GM10847 (cell line): ENCODE results near the gene LPCAT2.

Experiments
- POLR2A ChIP-seq: IDR thresholded peaks from 2 replicates; pipeline ENCODE4 v1.6.1; 2011; ENCODE audit not compliant: insufficient read length; ENCODE audit errors: extremely low read depth

The LPCAT2 gene

DNA sequence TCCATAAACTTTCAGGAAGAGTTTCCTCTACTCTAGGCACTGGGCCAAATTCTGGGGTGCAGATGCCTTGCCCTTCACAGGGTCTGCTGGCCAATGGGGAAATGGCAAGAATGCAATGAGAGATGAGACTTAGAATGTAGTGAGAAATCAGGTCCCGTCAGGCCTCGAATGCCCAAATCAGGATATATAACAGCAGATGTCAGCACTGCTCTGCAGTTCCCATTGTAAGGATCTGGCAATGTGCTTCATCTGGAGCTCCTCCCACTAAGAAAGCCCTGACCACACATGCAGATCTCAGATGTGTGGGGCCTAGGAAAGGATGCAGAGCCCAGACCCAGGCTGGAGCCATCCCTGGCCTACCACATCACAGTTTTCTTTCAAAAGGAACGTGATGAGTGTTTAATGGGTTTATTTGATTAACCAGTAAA is 13.9 kb upstream of the LPCAT2 start:
- TF ChIP-seq POLR2A, result no peak

DNA sequence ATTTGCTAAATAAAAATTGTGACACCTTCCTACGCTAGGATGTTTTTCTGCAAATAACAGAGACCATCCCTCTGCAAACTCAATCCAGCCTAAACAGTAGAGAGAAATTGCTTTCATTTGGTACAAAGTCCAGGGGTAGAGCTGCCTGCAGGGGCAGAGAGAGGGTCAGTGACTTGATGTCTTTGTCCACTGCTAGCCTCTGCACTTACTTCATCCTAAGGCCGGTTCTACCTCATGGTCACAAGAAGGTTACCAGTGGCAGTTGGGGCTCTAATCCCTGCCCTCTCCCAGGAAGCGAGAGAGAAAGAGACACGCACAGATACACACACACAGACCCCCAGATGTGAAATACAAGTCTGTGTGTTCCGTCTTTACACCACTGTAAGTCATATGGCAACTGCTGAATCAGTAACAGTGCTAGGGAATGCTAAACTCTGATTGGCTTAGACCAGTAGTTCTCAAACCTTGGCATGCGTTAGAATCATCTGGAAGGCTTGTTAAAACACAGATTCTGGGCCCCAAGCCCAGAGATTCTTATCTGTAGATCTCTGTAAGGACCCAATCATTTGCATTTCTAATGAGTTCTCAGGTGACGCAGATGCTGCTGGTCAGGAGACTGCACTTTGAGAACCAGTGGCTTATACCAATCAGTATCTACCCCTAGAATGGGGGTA is 13.1 kb upstream of the LPCAT2 start:
- no peak for TF ChIP-seq POLR2A

DNA sequence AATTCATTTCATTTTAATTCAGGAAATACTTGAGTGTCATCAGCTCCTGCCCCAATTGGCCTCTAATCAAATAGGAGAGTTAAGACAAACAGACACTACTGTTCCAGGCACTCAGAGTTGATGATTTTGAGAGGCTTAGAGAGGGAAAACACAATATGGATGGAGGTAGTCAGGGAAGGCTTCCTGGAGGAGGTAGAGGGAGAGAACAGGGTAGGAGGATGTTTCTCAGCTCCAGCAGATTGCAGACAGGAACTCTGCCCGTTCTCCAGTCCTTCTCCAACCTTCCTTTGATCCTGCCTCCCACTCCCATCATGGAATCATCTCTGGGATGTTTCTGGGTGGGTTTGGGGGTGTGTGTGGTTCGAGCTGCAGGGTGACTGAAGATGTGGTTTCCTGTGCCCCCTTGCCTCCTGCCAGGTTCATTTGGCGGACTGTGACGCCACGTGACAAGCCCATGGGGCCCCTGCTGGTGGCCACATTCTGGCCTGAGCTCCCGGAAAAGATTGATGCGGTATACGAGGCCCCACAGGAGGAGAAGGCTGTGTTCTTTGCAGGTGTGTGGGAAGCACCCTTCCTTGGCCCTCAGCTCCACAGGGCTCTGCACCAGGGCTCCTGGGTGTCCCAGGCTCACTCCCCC is 12.2 kb upstream of the LPCAT2 start:
- no peak for TF ChIP-seq POLR2A

DNA sequence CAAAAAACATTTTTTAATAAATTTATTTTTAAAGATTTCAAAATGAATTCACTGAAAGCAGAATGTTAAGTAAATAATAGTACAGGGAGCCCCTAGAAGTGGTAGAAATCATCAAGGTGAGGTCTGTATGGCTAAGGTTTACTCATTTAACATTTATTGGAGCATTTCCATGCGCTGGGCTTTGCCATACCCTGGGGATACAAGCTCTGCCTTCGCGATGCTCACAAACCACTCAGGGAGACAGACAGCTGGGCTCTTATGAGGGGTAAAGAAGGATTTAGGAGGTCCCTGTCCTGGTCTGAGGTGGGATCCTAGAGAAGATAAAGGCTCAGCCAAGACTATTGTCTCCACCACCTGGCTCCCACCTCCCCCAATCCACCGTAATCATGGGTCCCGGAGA is 11.3 kb upstream of the LPCAT2 start:
- no peak for TF ChIP-seq POLR2A

DNA sequence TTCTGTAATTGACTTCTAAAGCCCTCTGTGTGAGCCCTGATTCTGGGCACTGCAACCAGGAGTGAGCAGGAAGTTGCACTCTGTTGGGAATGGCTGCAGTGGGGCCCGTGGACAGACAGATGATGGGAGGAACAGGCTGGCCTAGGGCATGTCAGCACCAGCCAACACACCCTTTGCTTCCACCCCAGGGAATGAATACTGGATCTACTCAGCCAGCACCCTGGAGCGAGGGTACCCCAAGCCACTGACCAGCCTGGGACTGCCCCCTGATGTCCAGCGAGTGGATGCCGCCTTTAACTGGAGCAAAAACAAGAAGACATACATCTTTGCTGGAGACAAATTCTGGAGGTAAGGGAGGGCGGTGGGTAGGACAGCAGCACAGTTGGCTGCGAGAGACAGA is 10.8 kb upstream of the LPCAT2 start:
- TF ChIP-seq POLR2A, result no peak

DNA sequence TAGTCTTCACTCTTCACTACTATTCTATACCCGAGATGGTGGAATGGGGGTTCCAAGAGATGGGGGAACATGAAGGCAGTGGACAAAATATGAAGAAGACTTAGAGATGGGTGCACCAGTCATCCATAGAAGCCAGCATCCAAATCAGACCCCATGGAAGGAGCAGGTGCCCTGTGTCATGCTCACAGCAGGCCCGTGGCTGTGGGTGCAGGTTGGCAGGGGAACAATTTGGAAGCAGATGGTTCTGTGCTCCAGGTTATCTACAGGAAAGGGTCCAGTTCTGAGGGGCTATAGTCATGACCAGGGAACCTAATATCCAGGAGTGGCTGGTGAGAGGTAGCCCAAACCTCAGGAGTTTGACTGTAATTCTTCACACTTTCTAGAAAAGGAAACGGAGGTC is 9.6 kb upstream of the LPCAT2 start:
- no peak for TF ChIP-seq POLR2A

GRCh38 chr16:55499951-55500529 is 8.8 kb upstream of the LPCAT2 start:
- TF ChIP-seq POLR2A, result no peak

GRCh38 chr16:55500530-55501011 is 8.3 kb upstream of the LPCAT2 start:
- TF ChIP-seq POLR2A, result no peak

- TF ChIP-seq POLR2A, result no peak
These were observed 7.1 kb upstream of the LPCAT2 start for GRCh38 chr16:55501549-55502322.

DNA sequence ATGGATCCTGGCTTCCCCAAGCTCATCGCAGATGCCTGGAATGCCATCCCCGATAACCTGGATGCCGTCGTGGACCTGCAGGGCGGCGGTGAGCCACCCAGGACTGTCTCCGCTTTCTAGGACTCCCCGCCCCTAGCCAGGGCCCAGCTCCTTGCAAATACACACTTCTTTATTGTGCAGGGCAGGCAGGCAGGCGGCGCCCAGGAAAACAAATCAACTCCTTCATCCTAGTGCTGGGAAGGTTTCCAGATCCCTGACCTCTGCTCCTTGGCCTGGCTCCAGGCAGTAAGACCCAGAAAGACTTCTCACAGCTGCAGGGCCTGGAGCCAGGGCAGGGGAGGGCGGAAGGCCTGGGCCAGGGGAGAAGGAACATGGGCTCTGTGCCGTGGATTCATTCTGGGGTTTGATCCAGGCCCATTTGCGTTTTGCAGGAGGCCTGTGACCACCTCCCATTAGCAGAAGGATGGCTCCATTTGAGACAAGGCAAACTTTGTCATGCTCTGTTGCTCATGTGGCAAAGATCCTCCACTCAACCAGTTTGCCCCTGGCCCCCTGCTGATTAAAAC is 6.0 kb upstream of the LPCAT2 start:
- TF ChIP-seq POLR2A, result no peak

DNA sequence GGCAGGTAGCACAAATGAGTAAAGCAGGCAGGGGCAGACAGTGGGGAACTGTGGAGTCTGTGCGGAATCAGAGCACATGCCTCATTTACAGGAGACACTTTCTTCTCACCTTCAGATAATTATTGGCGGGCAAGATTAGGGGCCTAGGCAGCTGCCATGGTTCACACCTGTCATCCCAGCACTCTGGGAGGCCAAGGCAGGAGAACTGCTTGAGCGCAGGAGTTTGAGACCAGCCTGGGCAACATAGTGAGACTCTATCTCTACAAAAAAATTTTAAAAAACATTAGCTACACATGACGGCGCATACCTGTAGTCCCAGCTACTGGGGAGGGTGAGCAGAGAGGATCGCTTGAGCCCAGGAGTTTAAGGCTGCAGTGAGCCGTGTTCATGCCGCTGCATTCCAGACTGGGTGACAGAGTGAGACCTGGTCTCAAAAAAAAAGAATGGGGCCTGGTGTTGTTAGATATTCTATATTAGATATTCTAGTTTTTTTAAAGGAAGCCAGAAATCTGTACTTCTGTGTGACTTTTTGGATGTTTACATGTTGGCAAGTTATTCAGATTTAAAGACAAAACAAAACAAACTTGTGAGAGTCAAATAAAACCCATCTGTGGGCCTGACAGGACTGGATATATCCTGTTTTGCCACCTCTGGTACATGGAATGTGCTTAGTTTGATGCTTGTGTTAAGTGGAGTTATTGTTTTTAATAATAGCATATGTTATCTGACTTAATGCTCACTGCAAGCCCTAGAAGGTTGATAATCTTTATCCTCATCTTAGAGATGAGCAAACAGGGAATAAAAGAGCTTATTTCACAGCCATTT is 4.9 kb upstream of the LPCAT2 start:
- TF ChIP-seq POLR2A, result no peak

- no peak for TF ChIP-seq POLR2A
These were observed 3.4 kb upstream of the LPCAT2 start for GRCh38 chr16:55505333-55506015.

DNA sequence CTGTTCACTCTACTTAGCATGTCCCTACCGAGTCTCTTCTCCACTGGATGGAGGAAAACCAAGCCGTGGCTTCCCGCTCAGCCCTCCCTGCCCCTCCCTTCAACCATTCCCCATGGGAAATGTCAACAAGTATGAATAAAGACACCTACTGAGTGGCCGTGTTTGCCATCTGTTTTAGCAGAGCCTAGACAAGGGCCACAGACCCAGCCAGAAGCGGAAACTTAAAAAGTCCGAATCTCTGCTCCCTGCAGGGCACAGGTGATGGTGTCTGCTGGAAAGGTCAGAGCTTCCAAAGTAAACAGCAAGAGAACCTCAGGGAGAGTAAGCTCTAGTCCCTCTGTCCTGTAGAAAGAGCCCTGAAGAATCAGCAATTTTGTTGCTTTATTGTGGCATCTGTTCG is 2.8 kb upstream of the LPCAT2 start:
- no peak for TF ChIP-seq POLR2A

DNA sequence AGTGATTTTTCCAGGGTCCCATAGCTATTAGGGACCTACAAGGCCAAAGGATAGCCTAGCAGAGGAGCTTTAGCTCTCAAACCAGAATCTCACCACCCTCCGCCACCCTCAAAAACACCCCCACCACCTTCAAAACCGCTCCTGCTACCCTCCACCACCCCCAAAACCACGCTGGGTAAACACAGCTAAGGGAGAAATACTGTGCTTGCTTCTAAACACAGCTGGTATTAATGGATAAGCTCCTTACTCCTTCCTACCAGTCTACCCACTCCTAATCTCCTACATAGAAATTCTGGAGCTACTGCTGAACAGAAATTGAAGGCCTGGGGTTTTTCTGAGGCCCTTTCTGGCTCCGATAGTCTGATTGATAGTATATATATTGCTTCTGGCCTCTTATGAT is 2.2 kb upstream of the LPCAT2 start:
- TF ChIP-seq POLR2A, result no peak

DNA sequence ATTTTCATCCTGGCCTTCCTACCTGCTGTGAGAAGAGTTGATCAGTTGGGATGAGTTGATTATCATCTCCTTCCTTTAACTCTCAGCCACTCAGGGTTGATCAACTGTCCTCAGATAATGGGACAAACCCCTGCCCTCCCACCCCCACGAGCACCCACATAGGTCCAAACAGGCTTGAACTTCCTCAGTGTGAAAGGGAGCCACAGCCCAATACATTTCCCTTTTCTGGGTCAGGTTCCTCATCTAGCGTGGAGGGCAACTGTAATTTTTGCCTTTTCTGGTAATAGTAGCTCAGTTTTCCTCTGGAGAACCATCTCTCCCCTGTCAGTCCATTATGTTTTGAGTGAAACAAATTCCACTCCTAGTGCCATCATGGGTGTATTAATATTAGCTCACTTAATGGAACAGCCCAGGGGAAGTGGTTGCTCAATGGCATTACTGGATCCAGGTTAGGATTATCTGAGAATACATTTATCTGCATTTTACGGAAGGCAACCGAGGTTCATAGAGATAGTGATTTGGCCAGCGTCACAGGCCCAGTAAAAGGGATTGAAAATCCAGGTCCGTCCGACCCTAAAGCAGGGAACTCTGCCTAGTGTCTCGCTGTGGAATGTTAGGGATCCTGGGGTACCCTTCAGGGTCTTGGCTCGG is 476 bp upstream of the LPCAT2 start:
- TF ChIP-seq POLR2A, result no peak
